SKM-1 (cell line): ENCODE measurements around the gene GGA2.
"Not testable (repeated sequence)": the region's sequence is repeated elsewhere in the genome, so short reads cannot be mapped to it uniquely, and the experiment has no call there.

Experiments
- DNase-seq: peaks from one replicate; lab custom pipeline; 2025; ENCODE audit not compliant: unreplicated experiment; lab: John Stamatoyannopoulos, UW

Gene GGA2

GRCh38 chr16:23510164-23510914 lies at the start of gene GGA2:
GGA2 (minus strand) TSS chr16:23510494; CDS start chr16:23510411, 83 bp downstream.
- DNase-seq = peak; percentile 54

GRCh38 chr16:23557779-23558702 lies 47.7 kb upstream of the GGA2 start:
- DNase-seq = no peak

GRCh38 chr16:23556881-23557778 lies 46.8 kb upstream of the GGA2 start, which contains the start of the genes EARS2 and UBFD1:
EARS2 (minus strand) TSS chr16:23557350; CDS start chr16:23557343, 7 bp downstream.
UBFD1 (plus strand) TSS chr16:23557727; CDS start chr16:23557743, 16 bp downstream.
- DNase-seq = peak; percentile 93

GRCh38 chr16:23554536-23554935 lies 44.2 kb upstream of the GGA2 start:
- no peak for DNase-seq

GRCh38 chr16:23552161-23552560 lies 41.9 kb upstream of the GGA2 start:
- DNase-seq = no peak

GRCh38 chr16:23549938-23550337 lies 39.6 kb upstream of the GGA2 start:
- DNase-seq = no peak

GRCh38 chr16:23544436-23544835 lies 34.1 kb upstream of the GGA2 start:
- DNase-seq = no peak

GRCh38 chr16:23540817-23541178 lies 30.5 kb upstream of the GGA2 start:
- not testable (repeated sequence) for DNase-seq

- no peak for DNase-seq
Observed at GRCh38 chr16:23539984-23540816, 29.9 kb upstream of the GGA2 start.

GRCh38 chr16:23538919-23539278 lies 28.6 kb upstream of the GGA2 start:
- DNase-seq = no peak

GRCh38 chr16:23537390-23537789 lies 27.1 kb upstream of the GGA2 start:
- DNase-seq = no peak

GRCh38 chr16:23535901-23536300 lies 25.6 kb upstream of the GGA2 start:
- no peak for DNase-seq

- DNase-seq = no peak
Observed at GRCh38 chr16:23534868-23535860, 24.9 kb upstream of the GGA2 start.

- no peak for DNase-seq
Observed at GRCh38 chr16:23532448-23532847, 22.2 kb upstream of the GGA2 start.

GRCh38 chr16:23530062-23530461 lies 19.8 kb upstream of the GGA2 start:
- DNase-seq = no peak

GRCh38 chr16:23528644-23529310 lies 18.5 kb upstream of the GGA2 start:
- no peak for DNase-seq

GRCh38 chr16:23527961-23528643 lies 17.8 kb upstream of the GGA2 start:
- DNase-seq = no peak

GRCh38 chr16:23524886-23525285 lies 14.6 kb upstream of the GGA2 start:
- no peak for DNase-seq
